Measurements from ENCODE around the gene ADAM8.

The ADAM8 gene

DNA sequence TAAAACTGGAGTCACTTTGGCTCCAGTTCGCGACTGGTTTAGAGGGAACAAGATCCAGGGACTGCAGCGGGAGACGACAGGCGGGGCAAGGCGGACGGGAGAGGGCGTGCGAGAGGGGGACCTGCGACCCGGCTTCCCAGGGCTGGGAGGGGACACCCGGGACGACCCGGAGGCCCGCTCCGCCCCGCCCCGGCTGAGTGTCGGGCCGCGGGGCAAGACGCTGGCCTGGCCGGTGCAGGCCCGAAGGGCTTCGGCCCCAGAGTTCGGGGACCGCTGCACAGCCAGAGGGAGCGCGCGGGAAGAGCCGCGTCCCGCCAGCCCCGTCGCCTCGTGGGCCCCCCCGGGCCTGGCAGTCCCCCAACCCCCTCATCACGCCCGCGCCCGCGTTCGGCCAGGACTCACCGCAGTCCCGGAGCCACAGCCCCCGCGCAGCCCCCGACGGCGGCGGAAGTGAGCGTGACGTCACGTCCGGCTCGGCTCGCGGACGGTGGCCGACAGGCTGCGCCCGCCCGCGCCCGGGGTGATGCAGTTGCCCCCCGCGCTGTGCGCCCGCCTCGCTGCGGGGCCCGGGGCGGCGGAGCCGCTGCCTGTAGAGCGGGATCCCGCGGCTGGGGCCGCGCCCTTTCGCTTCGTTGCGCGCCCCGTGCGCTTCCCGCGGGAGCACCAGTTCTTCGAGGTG is 31.9 kb upstream of the ADAM8 start, which contains the start of the genes TUBGCP2 and ZNF511:
Gene TUBGCP2, minus strand, starts transcription at position 452 of the 679 bp plus-strand sequence. CDS start 5,931 bp downstream, outside the sequence.
Gene ZNF511, plus strand, starts transcription at position 494 of the 679 bp plus-strand sequence. Its CDS starts 30 bp downstream, at position 524.
- H3K27me3 ChIP-seq (ENCODE audit: insufficient read depth, low read length): no peaks in the 10 kb centered on the region
- peak within 1 kb of the TSS; percentile 89 for H3K27ac ChIP-seq (ENCODE audit: low read depth, low read length)
- peaks cover 6% of the 10 kb centered on the region for H3K4me1 ChIP-seq (ENCODE audit: control insufficient read depth, insufficient read depth, low read length, unreplicated experiment)
- peaks cover 35% of the 10 kb centered on the region for H3K79me2 ChIP-seq (ENCODE audit: control insufficient read depth, insufficient read depth, low read length, unreplicated experiment)
- peaks cover 3% of the 10 kb centered on the region; the same call in 1 of the 2 replicates for H3K36me3 ChIP-seq (ENCODE audit: insufficient read depth, low read length)
- H2AFZ ChIP-seq (ENCODE audit: low read length, unreplicated experiment): peak within 1 kb of the TSS; percentile 65
- H3K4me3 ChIP-seq (ENCODE audit: low read depth, low read length): peak within 1 kb of the TSS; percentile 91

- Histone ChIP-seq H3K36me3 (ENCODE audit: insufficient read depth, low read length) (peaks cover 3% of the 10 kb centered on the region; the same call in 1 of the 2 replicates), H3K27ac (ENCODE audit: low read depth, low read length) (peak overlapping the region; percentile 89), H3K79me2 (ENCODE audit: control insufficient read depth, insufficient read depth, low read length, unreplicated experiment) (peaks cover 42% of the 10 kb centered on the region), H2AFZ (ENCODE audit: low read length, unreplicated experiment) (peak overlapping the region; percentile 65), H3K27me3 (ENCODE audit: insufficient read depth, low read length) (no peaks in the 10 kb centered on the region), H3K4me1 (ENCODE audit: control insufficient read depth, insufficient read depth, low read length, unreplicated experiment) (peaks cover 6% of the 10 kb centered on the region), H3K4me3 (ENCODE audit: low read depth, low read length) (peak overlapping the region; percentile 91)
Observed at GRCh38 chr10:133307776-133308420, 31.2 kb upstream of the ADAM8 start.

DNA sequence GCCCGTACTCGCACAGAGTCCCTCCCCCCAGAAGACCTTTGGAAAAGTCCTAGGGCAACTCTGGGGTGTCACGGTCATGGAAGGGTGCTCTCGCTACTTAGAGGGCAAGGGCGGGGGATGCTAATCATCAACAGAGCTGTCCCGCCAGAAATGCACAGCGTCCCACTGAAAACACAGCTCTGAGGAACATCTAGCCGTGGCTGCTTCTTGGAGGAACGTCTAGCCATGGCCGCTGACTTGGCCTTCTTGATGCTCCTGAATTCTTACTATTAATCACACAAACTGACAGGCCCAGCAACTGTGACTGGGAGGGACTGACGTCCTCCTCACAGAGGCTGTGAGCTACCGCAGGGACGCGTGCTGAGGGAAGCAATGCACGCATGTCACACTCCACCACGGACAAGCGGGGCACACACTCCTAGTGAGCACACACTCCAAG is 30.3 kb upstream of the ADAM8 start:
- H3K36me3 ChIP-seq (ENCODE audit: insufficient read depth, low read length): peaks cover 3% of the 10 kb centered on the region; the same call in 1 of the 2 replicates
- peaks cover 45% of the 10 kb centered on the region for H3K79me2 ChIP-seq (ENCODE audit: control insufficient read depth, insufficient read depth, low read length, unreplicated experiment)
- H3K4me3 ChIP-seq (ENCODE audit: low read depth, low read length): peak overlapping the region; percentile 91; the same call in 1 of the 2 replicates
- no peaks in the 10 kb centered on the region for H3K27me3 ChIP-seq (ENCODE audit: insufficient read depth, low read length)
- no peak overlapping the region for H2AFZ ChIP-seq (ENCODE audit: low read length, unreplicated experiment)
- H3K27ac ChIP-seq (ENCODE audit: low read depth, low read length): no peak overlapping the region
- H3K4me1 ChIP-seq (ENCODE audit: control insufficient read depth, insufficient read depth, low read length, unreplicated experiment): peaks cover 6% of the 10 kb centered on the region

DNA sequence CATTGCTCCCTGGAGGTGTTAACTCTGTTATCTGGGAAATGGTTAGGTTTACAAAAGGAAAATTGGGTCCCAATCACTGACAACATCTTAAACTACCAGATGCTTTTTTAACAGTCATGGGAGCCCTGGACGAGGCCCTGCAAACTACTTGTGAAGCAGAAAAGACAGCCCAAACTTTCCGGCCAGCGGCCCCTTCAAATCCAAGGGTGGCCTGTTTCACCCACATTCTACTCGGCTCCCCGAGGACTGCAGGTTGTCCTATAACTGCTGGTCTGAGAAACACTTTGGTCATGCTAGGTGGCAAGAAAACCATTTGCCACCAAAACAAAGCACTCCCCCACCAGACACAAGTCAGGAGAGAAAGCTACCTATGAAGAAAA is 29.4 kb upstream of the ADAM8 start:
- peaks cover 6% of the 10 kb centered on the region for H3K4me1 ChIP-seq (ENCODE audit: control insufficient read depth, insufficient read depth, low read length, unreplicated experiment)
- no peak overlapping the region for H2AFZ ChIP-seq (ENCODE audit: low read length, unreplicated experiment)
- no peak overlapping the region for H3K4me3 ChIP-seq (ENCODE audit: low read depth, low read length)
- H3K36me3 ChIP-seq (ENCODE audit: insufficient read depth, low read length): peaks cover 3% of the 10 kb centered on the region; the same call in 1 of the 2 replicates
- no peak overlapping the region for H3K27ac ChIP-seq (ENCODE audit: low read depth, low read length)
- H3K27me3 ChIP-seq (ENCODE audit: insufficient read depth, low read length): no peaks in the 10 kb centered on the region
- H3K79me2 ChIP-seq (ENCODE audit: control insufficient read depth, insufficient read depth, low read length, unreplicated experiment): peaks cover 45% of the 10 kb centered on the region

- H3K36me3 ChIP-seq (ENCODE audit: insufficient read depth, low read length): peaks cover 15% of the 10 kb centered on the region; the same call in 1 of the 2 replicates
- H3K79me2 ChIP-seq (ENCODE audit: control insufficient read depth, insufficient read depth, low read length, unreplicated experiment): peaks cover 43% of the 10 kb centered on the region
- H3K27ac ChIP-seq (ENCODE audit: low read depth, low read length): no peak overlapping the region
- no peak overlapping the region for H3K4me3 ChIP-seq (ENCODE audit: low read depth, low read length)
- H3K27me3 ChIP-seq (ENCODE audit: insufficient read depth, low read length): no peaks in the 10 kb centered on the region
- peaks cover 6% of the 10 kb centered on the region for H3K4me1 ChIP-seq (ENCODE audit: control insufficient read depth, insufficient read depth, low read length, unreplicated experiment)
- H2AFZ ChIP-seq (ENCODE audit: low read length, unreplicated experiment): no peak overlapping the region
Observed at GRCh38 chr10:133303206-133303605, 26.5 kb upstream of the ADAM8 start.

DNA sequence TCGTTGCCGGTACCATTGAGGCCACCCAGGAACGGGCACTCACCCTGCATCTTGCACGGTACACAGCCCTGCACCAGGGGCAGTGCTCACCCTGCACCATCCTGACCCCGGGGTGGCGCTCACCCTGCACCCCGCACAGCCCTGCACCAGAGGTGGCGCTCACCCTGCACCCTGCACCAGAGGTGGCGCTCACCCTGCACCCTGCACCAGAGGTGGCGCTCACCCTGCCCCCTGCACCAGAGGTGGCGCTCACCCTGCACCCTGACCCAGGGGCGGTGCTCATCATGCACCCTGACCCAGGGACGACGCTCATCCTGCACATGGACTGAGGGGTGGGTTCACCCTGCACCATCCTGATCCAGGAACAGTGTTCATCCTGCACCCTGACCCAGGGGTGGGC is 25.6 kb upstream of the ADAM8 start:
- no peaks in the 10 kb centered on the region for H3K27me3 ChIP-seq (ENCODE audit: insufficient read depth, low read length)
- H3K4me3 ChIP-seq (ENCODE audit: low read depth, low read length): no peak overlapping the region
- H3K4me1 ChIP-seq (ENCODE audit: control insufficient read depth, insufficient read depth, low read length, unreplicated experiment): peaks cover 2% of the 10 kb centered on the region
- H3K27ac ChIP-seq (ENCODE audit: low read depth, low read length): no peak overlapping the region
- H2AFZ ChIP-seq (ENCODE audit: low read length, unreplicated experiment): no peak overlapping the region
- peaks cover 22% of the 10 kb centered on the region; the same call in 1 of the 2 replicates for H3K36me3 ChIP-seq (ENCODE audit: insufficient read depth, low read length)
- peaks cover 34% of the 10 kb centered on the region for H3K79me2 ChIP-seq (ENCODE audit: control insufficient read depth, insufficient read depth, low read length, unreplicated experiment)

- Histone ChIP-seq H3K4me1 (ENCODE audit: control insufficient read depth, insufficient read depth, low read length, unreplicated experiment) (no peaks in the 10 kb centered on the region), H3K4me3 (ENCODE audit: low read depth, low read length) (no peak overlapping the region), H3K36me3 (ENCODE audit: insufficient read depth, low read length) (peaks cover 27% of the 10 kb centered on the region; the same call in 1 of the 2 replicates), H3K27me3 (ENCODE audit: insufficient read depth, low read length) (no peaks in the 10 kb centered on the region), H2AFZ (ENCODE audit: low read length, unreplicated experiment) (no peak overlapping the region), H3K79me2 (ENCODE audit: control insufficient read depth, insufficient read depth, low read length, unreplicated experiment) (peaks cover 18% of the 10 kb centered on the region), H3K27ac (ENCODE audit: low read depth, low read length) (no peak overlapping the region)
Observed at GRCh38 chr10:133299738-133300137, 23.1 kb upstream of the ADAM8 start.

DNA sequence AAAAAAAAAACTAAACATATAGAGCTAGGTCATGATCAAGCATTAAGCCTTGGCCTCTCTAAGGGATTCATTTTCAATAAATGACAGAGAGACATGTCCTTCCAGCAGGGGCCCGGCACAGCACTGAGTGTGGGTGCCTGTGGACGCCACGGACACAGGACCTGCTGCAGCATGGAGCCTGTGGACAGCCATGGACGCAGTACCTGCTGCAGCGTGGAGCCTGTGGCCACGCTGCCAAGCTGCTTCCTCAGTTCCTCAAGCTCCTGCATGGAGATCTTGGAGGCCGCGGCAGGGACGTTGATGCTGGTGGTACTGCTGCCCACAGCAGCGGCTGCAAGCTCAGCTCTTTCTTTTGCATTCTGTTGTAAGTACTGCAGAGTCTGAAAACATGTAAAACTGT is 22.6 kb upstream of the ADAM8 start:
- H3K79me2 ChIP-seq (ENCODE audit: control insufficient read depth, insufficient read depth, low read length, unreplicated experiment): peaks cover 17% of the 10 kb centered on the region
- H2AFZ ChIP-seq (ENCODE audit: low read length, unreplicated experiment): no peak overlapping the region
- no peak overlapping the region for H3K4me3 ChIP-seq (ENCODE audit: low read depth, low read length)
- no peak overlapping the region for H3K27ac ChIP-seq (ENCODE audit: low read depth, low read length)
- peaks cover 27% of the 10 kb centered on the region; the same call in 1 of the 2 replicates for H3K36me3 ChIP-seq (ENCODE audit: insufficient read depth, low read length)
- H3K4me1 ChIP-seq (ENCODE audit: control insufficient read depth, insufficient read depth, low read length, unreplicated experiment): peaks cover 4% of the 10 kb centered on the region
- no peaks in the 10 kb centered on the region for H3K27me3 ChIP-seq (ENCODE audit: insufficient read depth, low read length)

GRCh38 chr10:133298466-133298865 is 21.8 kb upstream of the ADAM8 start:
- H3K27me3 ChIP-seq (ENCODE audit: insufficient read depth, low read length): no peaks in the 10 kb centered on the region
- peaks cover 9% of the 10 kb centered on the region for H3K79me2 ChIP-seq (ENCODE audit: control insufficient read depth, insufficient read depth, low read length, unreplicated experiment)
- H3K4me1 ChIP-seq (ENCODE audit: control insufficient read depth, insufficient read depth, low read length, unreplicated experiment): peaks cover 11% of the 10 kb centered on the region
- H2AFZ ChIP-seq (ENCODE audit: low read length, unreplicated experiment): no peak overlapping the region
- no peak overlapping the region for H3K4me3 ChIP-seq (ENCODE audit: low read depth, low read length)
- no peak overlapping the region for H3K27ac ChIP-seq (ENCODE audit: low read depth, low read length)
- H3K36me3 ChIP-seq (ENCODE audit: insufficient read depth, low read length): peaks cover 27% of the 10 kb centered on the region; the same call in 1 of the 2 replicates

DNA sequence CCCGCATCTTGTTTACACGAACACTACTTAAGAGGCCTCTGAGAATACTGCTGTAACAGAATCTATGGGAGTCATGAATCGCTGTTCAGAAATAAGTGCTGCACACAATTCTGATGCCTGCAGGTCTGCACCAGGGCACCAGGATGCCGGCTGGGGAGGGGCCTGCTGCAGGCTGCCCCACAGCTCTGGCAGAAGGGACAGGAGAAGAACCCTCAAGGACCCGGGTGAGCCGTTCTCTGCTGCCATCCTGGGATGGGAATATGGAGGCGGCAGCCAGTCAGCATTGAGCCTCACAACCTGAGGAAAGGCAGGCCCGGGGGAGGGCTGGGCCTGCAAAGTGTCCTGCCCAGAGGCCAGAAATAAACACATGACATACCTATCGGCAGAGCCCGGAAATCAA is 20.8 kb upstream of the ADAM8 start:
- Histone ChIP-seq H3K27ac (ENCODE audit: low read depth, low read length) (no peak overlapping the region), H2AFZ (ENCODE audit: low read length, unreplicated experiment) (no peak overlapping the region), H3K27me3 (ENCODE audit: insufficient read depth, low read length) (no peaks in the 10 kb centered on the region), H3K79me2 (ENCODE audit: control insufficient read depth, insufficient read depth, low read length, unreplicated experiment) (no peaks in the 10 kb centered on the region), H3K4me3 (ENCODE audit: low read depth, low read length) (no peak overlapping the region), H3K36me3 (ENCODE audit: insufficient read depth, low read length) (peaks cover 27% of the 10 kb centered on the region; the same call in 1 of the 2 replicates), H3K4me1 (ENCODE audit: control insufficient read depth, insufficient read depth, low read length, unreplicated experiment) (peaks cover 19% of the 10 kb centered on the region)
